ENCODE results near the gene DLAT.
"Not testable (repeated sequence)": the region's sequence is repeated elsewhere in the genome, so short reads cannot be mapped to it uniquely, and the experiment has no call there.

The DLAT gene

DNA sequence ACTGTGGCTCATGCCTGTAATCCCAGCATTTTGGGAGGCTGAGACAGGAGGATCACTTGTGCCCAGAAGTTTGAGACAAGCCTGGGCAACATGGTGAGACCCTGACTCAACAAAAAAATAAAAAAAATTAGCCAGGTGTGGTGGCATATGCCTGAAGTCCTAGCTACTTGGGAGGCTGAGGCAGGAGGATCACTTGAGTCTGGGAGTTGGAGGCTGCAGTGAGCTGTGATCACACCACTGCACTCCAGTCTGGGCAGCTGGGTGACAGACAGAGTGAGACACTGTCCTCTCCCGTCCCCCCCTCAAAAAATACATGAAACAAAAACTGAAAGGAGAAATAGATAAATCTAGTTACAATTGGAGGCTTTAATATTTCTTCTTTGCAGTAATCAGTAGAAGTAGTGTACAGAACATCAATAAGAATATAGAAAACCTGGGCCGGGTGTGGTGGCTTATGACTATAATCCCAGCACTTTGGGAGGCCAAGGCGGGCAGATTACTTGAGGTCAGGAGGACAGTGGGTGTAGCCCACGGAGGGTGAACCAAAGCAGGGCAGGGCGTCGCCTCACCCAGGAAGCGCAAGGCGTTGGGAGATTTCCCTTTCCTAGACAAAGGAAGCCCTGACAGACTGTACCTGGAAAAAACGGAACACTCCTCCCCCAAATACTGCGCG, 19.6 kb upstream of the DLAT start:
- no peak for DNase-seq (ENCODE audit: low spot score)

- DNase-seq (ENCODE audit: low spot score), result not testable (repeated sequence)
Observed at GRCh38 chr11:112006095-112006441, 19.1 kb upstream of the DLAT start.

DNA sequence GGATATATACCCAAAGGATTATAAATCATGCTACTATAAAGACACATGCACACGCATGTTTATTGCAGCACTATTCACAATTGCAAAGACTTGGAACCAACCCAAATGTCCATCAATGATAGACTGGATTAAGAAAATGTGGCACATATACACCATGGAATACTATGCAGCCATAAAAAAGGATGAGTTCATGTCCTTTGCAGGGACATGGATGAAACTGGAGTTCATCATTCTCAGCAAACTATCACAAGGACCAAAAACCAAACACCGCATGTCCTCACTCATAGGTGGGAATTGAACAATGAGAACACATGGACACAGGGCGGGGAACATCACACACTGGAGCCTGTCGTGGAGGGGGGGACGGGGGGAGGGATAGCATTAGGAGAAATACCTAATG, 13.8 kb upstream of the DLAT start:
- DNase-seq (ENCODE audit: low spot score), result not testable (repeated sequence)

GRCh38 chr11:112012874-112013273, 12.3 kb upstream of the DLAT start:
- no peak for DNase-seq (ENCODE audit: low spot score)

DNA sequence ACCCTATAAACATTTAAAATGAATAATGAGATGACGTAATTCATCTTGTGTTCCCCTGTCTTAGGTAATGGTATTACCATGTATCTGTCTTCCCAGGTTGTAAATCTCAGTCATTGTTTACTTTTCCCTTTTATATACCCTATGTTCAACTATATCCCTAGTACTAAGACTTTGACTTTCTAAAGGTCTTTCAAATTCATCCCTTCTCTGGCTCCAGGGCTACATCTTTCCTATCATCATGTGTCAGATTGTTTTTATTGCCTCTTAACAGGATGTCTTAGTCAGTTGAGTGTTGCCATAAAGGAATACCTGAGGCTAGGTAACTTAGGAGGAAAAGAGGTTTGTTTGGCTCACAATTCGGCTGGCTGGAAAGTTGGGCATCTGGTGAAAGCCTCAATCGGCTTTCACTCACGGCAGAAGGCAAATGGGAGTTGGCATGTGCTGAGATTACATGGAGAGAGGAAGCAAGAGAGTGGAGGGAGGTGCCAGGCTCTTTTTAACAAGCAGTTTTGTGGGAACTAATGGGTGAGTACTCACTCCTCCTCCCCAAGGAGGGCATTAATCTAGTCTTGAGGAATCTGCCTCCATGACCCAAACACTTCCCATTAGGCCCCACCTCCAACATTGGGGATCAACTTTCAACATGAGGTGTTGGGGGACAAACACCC, 11.6 kb upstream of the DLAT start:
- DNase-seq (ENCODE audit: low spot score), result no peak

DNA sequence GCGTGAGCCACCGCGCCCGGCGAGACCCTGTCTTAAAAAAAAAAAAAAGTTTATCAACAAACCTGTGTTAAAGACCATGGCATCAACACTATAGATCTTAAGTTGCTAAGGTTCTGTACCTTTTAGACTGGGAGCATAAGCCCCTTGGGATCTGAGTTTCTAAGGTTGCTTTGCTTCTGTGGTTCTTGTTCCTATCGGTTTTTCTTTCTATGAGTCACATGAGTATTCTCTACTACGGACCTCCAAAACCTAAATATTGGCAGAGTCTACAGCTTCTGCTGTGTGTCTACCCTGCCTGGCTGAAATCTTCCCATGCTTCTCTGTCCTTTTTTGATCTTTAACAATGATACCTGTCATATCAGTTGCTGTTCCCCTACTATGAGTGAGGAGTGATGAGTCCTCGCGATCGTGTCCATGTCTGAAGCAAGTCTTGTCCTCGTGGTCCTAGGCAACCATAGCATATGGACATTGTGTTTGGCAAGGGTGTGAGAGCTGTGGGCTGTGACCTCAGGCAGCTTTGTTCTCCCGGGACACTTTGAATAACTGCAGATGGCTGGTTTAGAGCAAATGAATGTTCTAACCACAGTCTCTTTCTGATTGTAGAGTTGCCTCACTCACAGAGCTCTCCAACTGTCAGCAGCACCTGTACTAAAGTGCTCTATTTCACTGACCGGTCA, 9.0 kb upstream of the DLAT start:
- no peak for DNase-seq (ENCODE audit: low spot score)

GRCh38 chr11:112016765-112017376, 8.3 kb upstream of the DLAT start:
- no peak for DNase-seq (ENCODE audit: low spot score)

DNA sequence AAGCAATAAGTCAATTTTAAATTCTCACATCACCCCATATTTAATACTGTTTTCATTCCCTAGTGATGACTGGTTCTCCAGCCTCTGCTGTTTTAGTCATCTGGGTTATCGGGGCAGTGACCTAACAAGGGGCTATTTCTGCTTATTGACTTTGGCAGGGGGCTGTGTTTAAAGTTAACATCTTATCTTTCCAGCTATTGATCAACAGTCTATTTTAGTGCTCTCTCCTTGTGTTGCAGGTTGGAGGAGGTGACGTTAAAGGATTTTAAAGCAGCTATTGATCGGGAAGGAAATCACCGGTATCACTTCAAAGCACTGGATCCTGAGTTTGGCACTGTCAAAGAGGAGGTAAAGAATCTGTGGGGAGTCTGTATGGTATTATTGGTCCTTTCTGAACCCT, 7.7 kb upstream of the DLAT start:
- DNase-seq (ENCODE audit: low spot score), result no peak

GRCh38 chr11:112019066-112019465, 6.1 kb upstream of the DLAT start:
- DNase-seq (ENCODE audit: low spot score), result no peak

GRCh38 chr11:112023104-112023503, 2.1 kb upstream of the DLAT start:
- DNase-seq (ENCODE audit: low spot score), result no peak

- DNase-seq (ENCODE audit: low spot score), result peak; percentile 28
Observed at GRCh38 chr11:112024178-112024772, 933 bp upstream of the DLAT start.

DNA sequence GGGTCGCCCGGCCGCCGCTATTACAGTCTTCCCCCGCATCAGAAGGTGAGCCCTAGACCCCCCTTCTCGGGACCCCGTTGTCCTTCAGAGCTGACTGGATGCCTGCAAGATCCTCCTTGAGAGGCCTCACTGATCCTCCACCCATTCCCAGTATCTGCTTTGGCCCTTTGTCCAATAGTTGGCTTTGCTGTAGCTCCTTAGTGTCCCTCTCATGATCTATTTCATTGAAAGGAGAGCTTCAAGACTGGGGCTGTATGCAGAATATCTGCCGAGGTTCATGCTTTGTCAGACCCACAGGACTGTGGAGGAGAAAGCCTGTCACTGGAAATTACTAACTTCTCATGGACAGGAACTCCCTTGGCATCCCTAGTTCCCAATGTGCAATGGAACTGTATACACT, 499 bp downstream of the DLAT start:
- DNase-seq (ENCODE audit: low spot score), result no peak

GRCh38 chr11:112026784-112027410, 1.7 kb downstream of the DLAT start:
- not testable (repeated sequence) for DNase-seq (ENCODE audit: low spot score)

DNA sequence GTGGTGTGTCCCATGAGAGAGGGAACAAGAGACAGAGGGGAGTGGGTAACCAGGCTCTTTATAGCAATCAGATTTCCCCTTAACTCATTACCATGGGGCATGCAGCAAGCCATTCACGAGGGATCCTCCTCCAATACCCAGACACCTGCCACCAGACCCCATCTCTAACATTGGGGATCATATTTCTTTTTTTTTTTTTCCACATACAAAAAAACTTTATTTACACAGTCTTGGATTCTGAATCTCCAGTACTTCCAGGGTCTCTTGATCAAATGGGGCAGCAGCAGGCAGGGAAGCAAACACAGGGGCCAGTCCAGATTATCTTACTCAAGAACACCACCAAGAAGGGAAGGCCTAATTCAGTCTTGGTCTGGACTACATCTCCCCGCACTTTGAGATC, 4.3 kb downstream of the DLAT start:
- DNase-seq (ENCODE audit: low spot score), result no peak

DNA sequence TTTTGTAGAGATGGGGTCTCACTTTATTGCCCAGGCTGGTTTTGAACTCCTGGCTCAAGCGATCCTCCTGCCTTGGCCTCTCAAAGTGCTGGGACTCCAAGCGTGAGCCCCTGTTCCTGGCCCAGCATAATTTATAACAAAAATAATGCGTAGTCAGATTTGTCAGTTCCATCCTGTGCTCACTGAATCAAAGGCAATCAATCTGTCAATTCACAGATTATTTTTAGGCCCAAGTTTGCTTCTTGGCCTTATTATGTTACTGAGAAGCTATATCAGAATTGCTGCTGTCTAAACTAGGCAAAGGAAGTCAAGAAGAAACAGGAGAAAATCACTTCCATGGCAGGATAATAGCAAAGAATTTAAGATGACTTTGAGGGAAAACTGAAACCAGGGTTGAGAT, 8.7 kb downstream of the DLAT start:
- DNase-seq (ENCODE audit: low spot score), result no peak

DNA sequence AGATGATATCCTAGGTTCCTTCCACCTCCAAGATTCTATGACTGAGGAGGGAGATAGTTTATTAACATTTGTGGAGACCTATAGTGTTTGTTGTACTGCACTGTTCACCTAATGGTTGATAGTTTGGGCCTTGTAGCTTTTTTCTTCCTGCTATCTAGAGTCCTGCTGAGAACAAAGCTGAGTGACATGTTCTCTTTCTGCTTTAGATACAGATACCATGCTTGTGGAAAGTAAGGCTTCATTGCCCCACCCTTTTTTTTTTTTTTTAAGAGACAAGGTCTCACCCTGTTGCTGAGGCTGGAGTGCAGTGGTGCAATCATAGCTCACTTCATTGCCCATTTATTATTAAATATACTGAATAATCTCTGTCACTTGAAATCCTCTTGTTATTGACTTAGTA, 12.3 kb downstream of the DLAT start:
- no peak for DNase-seq (ENCODE audit: low spot score)

DNA sequence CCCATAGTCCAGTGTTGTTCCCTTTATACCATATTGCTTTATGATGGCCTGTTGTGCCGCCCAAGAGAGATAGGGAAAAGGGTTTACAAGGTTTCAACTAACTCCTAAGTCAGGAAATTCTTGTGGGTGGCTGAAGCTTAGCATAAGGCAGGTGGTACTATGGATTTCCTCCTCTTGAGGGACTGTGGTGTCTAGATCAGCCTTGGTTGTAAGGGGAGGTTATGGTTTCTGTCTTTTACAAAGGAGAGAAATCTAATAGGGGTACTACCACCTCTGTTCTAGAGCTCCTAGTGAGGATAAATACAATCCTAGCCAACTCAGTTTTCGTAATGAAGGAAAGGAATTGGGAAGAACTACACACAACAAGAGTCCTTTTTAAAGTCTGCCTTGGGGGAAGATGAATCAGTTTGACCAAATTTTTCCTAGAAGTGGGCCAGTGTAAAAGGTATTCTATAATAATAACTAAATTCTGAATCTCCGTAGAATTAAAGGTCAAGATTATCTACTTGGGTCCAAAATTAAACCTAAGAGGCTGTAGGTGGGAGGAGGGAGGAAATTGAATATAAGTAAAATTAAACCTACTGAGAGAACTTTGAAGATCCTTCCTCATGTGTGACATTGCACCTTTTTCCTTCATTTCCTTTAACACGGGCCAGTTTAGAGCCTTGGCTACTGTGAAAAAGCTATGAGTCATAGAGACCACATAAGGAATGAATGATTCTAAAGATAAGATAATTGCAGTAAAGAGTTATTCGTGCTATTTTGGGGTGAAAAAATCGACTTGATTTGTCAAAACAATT, 17.2 kb downstream of the DLAT start:
- no peak for DNase-seq (ENCODE audit: low spot score)

GRCh38 chr11:112042961-112043304, 17.7 kb downstream of the DLAT start:
- no peak for DNase-seq (ENCODE audit: low spot score)

DNA sequence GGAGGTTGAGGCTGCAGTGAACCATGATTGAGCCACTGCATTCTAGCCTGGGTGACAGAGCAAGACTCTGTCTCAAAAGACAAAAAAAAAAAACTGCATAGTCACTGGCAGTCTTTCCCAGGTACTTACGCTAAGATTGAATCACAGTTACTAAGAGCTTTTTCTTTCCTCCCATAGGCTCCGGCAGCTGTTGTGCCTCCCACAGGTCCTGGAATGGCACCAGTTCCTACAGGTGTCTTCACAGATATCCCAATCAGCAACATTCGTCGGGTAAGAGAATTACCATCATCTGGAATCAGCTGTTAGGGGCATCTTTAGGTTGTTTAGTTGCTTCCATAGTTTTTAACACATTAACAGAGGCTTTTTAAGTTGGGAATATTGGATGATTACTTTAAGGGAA, 19.8 kb downstream of the DLAT start:
- no peak for DNase-seq (ENCODE audit: low spot score)

DNA sequence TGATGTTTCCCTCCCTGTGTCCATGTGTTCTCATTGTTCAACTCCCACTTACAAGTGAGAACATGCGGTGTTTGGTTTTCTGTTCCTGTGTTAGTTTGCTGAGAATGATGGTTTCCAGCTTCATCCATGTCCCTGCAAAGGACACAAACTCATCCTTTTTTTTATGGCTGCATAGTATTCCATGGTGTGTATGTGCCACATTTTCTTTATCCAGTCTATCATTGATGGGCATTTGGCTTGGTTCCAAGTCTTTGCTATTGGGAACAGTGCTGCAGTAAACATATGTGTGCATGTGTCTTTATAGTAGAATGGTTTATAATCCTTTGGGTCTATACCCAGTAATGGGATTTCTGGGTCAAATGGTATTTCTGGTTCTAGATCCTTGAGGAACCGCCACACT, 21.4 kb downstream of the DLAT start:
- not testable (repeated sequence) for DNase-seq (ENCODE audit: low spot score)

DNA sequence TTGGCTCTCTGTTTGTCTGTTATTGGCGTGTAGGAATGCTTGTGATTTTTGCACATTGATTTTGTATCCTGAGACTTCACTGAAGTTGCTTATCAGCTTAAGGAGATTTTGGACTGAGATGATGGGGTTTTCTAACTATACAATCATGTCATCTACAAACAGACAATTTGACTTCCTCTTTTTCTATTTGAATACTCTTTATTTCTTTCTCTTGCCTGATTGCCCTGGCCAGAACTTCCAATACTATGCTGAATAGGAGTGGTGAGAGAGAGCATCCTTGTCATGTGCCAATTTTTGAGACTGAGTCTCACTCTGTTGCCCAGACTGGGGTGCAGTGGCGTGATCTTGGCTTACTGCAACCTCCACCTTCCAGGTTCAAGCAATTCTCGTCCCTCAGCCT, 23.0 kb downstream of the DLAT start:
- DNase-seq (ENCODE audit: low spot score), result not testable (repeated sequence)

- DNase-seq (ENCODE audit: low spot score), result no peak
Observed at GRCh38 chr11:112049777-112050176, 24.6 kb downstream of the DLAT start.

Measured in activated CD4-positive, alpha-beta T cell treated with anti-CD3 and anti-CD28 coated beads, Interleukin-2, Interleukin-4, amounts not matched to agents 100 ng/mL and 50 ng/mL, durations not matched to agents 16 hours and 8 hours (primary cell).